Measurements from ENCODE around the gene ETF1. TPM values are rescaled to one million over a fixed set of nuclear protein-coding genes. Genes with fewer than 3 reads are reported as not detected.
A peak's percentile ranks its signal among the peaks of the same experiment; 100 is the strongest.

ETF1 gene
- total RNA-seq, 4 donors from 2014 or later: 64.9 to 84.9 (median 80.4) TPM

- no peak overlapping the region for H3K27ac ChIP-seq
- H3K27me3 ChIP-seq: no peaks in the 10 kb centered on the region
- intact Hi-C loops (cut with DNase I): no loop called here
- peak in 1 of 2 donors; percentile 20 for DNase-seq
- peaks cover 4 to 18% of the 10 kb centered on the region in 2 donors for H3K4me1 ChIP-seq
- WGBS, 2 donors: 72 to 93% methylated on average over 11 of the region's 11 CpGs
- no peak overlapping the region for H3K4me3 ChIP-seq (replicated peaks in 1 of 3)
- TF ChIP-seq CTCF (IDR thresholded peaks at IDR 0.05): no peak
- no peaks in the 10 kb centered on the region for H3K36me3 ChIP-seq
- no peaks in the 10 kb centered on the region for H3K9me3 ChIP-seq
Observed at GRCh38 chr5:138459311-138459933, 83.6 kb downstream of the ETF1 start.

GRCh38 chr5:138458856-138459255 lies 84.2 kb downstream of the ETF1 start:
- intact Hi-C loops (cut with DNase I): no loop called here
- DNase-seq: no peak
- no peak overlapping the region for H3K4me3 ChIP-seq (replicated peaks in 1 of 3)
- H3K36me3 ChIP-seq: no peaks in the 10 kb centered on the region
- no peaks in the 10 kb centered on the region for H3K9me3 ChIP-seq
- peaks cover 4 to 18% of the 10 kb centered on the region in 2 donors for H3K4me1 ChIP-seq
- TF ChIP-seq CTCF (IDR thresholded peaks at IDR 0.05): no peak
- no peak for TF ChIP-seq POLR2A (IDR thresholded peaks at IDR 0.05)
- H3K27ac ChIP-seq: no peak overlapping the region
- 76 to 78% methylated on average over 9 of the region's 9 CpGs for WGBS, 2 donors
- no peaks in the 10 kb centered on the region for H3K27me3 ChIP-seq

DNA sequence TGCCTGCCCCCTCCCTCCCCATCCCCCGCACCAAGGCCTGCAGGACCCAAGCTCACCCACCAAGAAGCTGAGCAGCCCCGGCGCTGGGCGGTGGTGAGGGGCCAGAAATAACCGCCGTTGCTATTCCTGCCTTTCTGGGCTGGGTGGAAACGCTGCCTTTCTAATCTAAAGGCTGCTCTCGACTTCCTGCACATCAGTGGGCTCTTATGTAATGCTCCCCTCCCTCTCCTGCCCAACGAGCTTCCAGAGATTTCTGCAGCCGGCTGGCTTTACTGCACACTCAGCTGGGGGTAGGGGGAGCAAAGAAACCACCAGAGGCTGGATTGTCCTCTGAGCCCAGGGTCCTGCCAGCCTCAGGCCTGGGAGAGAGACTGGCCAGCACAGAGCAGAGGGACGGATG lies 84.7 kb downstream of the ETF1 start:
- intact Hi-C loops (cut with DNase I): no loop called here
- TF ChIP-seq POLR2A (IDR thresholded peaks at IDR 0.05) (no peak), CTCF (IDR thresholded peaks at IDR 0.05) (no peak)
- no peaks in the 10 kb centered on the region for H3K36me3 ChIP-seq
- H3K4me3 ChIP-seq (replicated peaks in 1 of 3): no peak overlapping the region
- WGBS, 2 donors: 40 to 42% methylated on average over 6 to 11 of the region's 11 CpGs
- no peaks in the 10 kb centered on the region for H3K9me3 ChIP-seq
- no peaks in the 10 kb centered on the region for H3K27me3 ChIP-seq
- peaks cover 4 to 17% of the 10 kb centered on the region in 2 donors for H3K4me1 ChIP-seq
- H3K27ac ChIP-seq: no peak overlapping the region
- DNase-seq: no peak

DNA sequence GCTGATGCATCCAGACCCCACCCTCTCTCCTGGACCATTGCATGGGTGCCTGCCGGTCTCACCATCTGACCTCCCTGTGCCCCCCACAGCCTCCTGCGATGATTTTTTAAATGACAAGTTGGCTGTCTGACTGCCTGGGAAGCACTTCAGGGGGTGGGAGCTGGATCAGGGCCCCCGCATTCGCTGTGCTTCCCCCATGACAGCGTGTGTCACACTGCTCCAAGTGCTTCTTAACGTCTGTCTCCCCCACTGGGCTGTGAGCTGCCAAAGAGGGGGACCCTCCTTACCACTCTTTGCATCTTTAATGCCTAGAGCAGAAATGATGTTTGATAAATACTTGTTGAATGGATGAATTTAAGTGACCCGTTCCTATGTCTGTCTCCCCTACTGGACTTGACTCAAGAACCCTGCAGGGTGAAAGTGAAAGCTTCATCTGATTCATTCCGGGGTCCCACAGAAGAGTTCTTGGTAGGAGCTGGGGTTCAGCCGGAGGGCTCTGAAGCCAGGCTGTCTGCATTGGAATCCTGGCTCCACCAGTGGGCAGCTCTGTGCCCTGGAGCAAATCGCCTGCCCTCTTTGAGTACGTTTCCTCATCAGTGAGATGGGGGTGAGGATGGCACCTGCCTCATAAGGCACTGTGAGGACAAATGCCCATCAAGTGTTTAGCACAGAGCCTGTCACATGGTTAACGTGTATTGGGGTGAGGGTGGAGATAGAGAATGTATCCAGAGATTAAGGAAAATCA lies 85.3 kb downstream of the ETF1 start:
- H3K9me3 ChIP-seq: no peaks in the 10 kb centered on the region
- TF ChIP-seq POLR2A (IDR thresholded peaks at IDR 0.05): no peak
- no peak for TF ChIP-seq CTCF (IDR thresholded peaks at IDR 0.05)
- no peak overlapping the region for H3K4me3 ChIP-seq (replicated peaks in 1 of 3)
- no peaks in the 10 kb centered on the region for H3K36me3 ChIP-seq
- peaks cover 4 to 10% of the 10 kb centered on the region in 2 donors for H3K4me1 ChIP-seq
- no peak for DNase-seq
- WGBS, 2 donors: 78% methylated on average over 11 of the region's 12 CpGs
- H3K27ac ChIP-seq: no peak overlapping the region
- intact Hi-C loops (cut with DNase I): no loop called here
- H3K27me3 ChIP-seq: no peaks in the 10 kb centered on the region

Small RNA genes within 50 kb of the gene (small RNA-seq; reads per million reads assigned to genes)
- gene RF00154 (66.9 reads per million, percentile 96 among the genes with 10 or more reads in this experiment), gene SNORD63 (410 reads per million, percentile 98 among the genes with 10 or more reads in this experiment)

Other genes with a start within 250 kb of the ETF1 start
- gene CDC25C, start 211.4 kb downstream of the ETF1 start, total RNA-seq: under 1 TPM in 1 of 4 donors, not detected in 3; 0.27 TPM
- 10 to 100 TPM; 17.8 to 32.4 (median 20.7) TPM for gene FAM53C, start 205.0 kb downstream of the ETF1 start, total RNA-seq
- 10 to 100 TPM; 64.8 to 89.4 (median 75.6) TPM for gene KDM3B, start 190.6 kb downstream of the ETF1 start, total RNA-seq
- 1 to 10 TPM in 2 of 4 donors, under 1 TPM in 1, not detected in 1; 0.54 to 3.6 (median 2.0) TPM for gene REEP2, start 104.2 kb downstream of the ETF1 start, total RNA-seq
- 10 to 100 TPM in 3 of 4 donors, 1 to 10 TPM in 1; 5.1 to 72.3 (median 15.3) TPM for gene EGR1, start 77.8 kb downstream of the ETF1 start, total RNA-seq
- gene HSPA9, start 32.2 kb upstream of the ETF1 start, total RNA-seq: 100 to 1,000 TPM; 253 to 556 (median 406) TPM
- gene CTNNA1, start 210.2 kb upstream of the ETF1 start, total RNA-seq: 100 to 1,000 TPM; 256 to 405 (median 341) TPM